Tibial artery (tissue), 4 donors: Measurements from ENCODE around the gene GLIS1.

Experiments used
- DNase-seq, 2 donors: peaks; one replicate each; pipeline ENCODE4 v3.0.0-alpha.2; 2019
- H3K27ac ChIP-seq, 2 donors: fragments of 200-600 bp; sonication (generic) in 1 of 2; 1 replicate in 1 of 2; 2 replicates in 1 of 2; pipeline ENCODE4 v1.5.1; 2018 to 2019; ENCODE audit warnings: mild to moderate bottlenecking in 1 of 2
- H3K27me3 ChIP-seq, 2 donors: fragments of 200-600 bp; sonication (generic) in 1 of 2; one replicate each; pipeline versions ENCODE4 v1.5.1 to v1.6.0; 2016 to 2019
- H3K36me3 ChIP-seq, 3 donors: fragments of 200-600 bp; sonication (generic) in 2 of 3; one replicate each; pipeline ENCODE4 v1.5.1; 2016 to 2019; ENCODE audit warnings: mild to moderate bottlenecking in 2 of 3
- H3K4me1 ChIP-seq, 4 donors: fragments of 200-600 bp; sonication (generic) in 2 of 4; 1 replicate in 3 of 4; 2 replicates in 1 of 4; pipeline ENCODE4 v1.5.1; 2016 to 2019
- H3K4me3 ChIP-seq, 2 donors: fragments of 200-600 bp; sonication (generic) in 1 of 2; 1 replicate in 1 of 2; 2 replicates in 1 of 2; pipeline ENCODE4 v1.5.1; 2018 to 2019; ENCODE audit warnings: mild to moderate bottlenecking in 2 of 2
- H3K9me3 ChIP-seq, 3 donors: fragments of 200-600 bp; sonication (generic) in 1 of 3; one replicate each; pipeline ENCODE4 v1.5.1; 2016 to 2019
- CTCF ChIP-seq, 2 experiments: fragments of 200-600 bp in 1 of 2; fragments of 450-650 bp in 1 of 2; IDR thresholded peaks; one replicate each; pipeline ENCODE4 v1.5.1; 2017 to 2019; ENCODE audit warnings: antibody characterized with exemption in 2 of 2, mild to moderate bottlenecking in 1 of 2, moderate library complexity in 1 of 2
- intact Hi-C: fragments of 100-400 bp; cut with DNase I; formaldehyde crosslinking; loops from one replicate; pipeline ENCODE4 v1.15.0; 2023; ENCODE audit warnings: low total_unique reads

The GLIS1 gene

GRCh38 chr1:53733447-53733931 lies 5.5 kb downstream of the GLIS1 start:
- no peaks in the 10 kb centered on the region for H3K9me3 ChIP-seq
- no peak overlapping the region for H3K4me3 ChIP-seq
- H3K36me3 ChIP-seq, result no peaks in the 10 kb centered on the region
- intact Hi-C loops, result no loop called here
- TF ChIP-seq CTCF (IDR thresholded peaks at IDR 0.05), result no peak
- peaks cover 4 to 11% (median 10%) of the 10 kb centered on the region in 4 donors for H3K4me1 ChIP-seq
- H3K27ac ChIP-seq, result no peak overlapping the region
- no peak for DNase-seq
- H3K27me3 ChIP-seq, result peaks cover 0 to 47% of the 10 kb centered on the region in 2 donors

GRCh38 chr1:53732912-53733317 lies 6.0 kb downstream of the GLIS1 start:
- Histone ChIP-seq H3K9me3 (no peaks in the 10 kb centered on the region), H3K4me3 (no peak overlapping the region), H3K4me1 (peaks cover 3 to 5% (median 4%) of the 10 kb centered on the region in 4 donors), H3K36me3 (no peaks in the 10 kb centered on the region), H3K27me3 (peaks cover 0 to 41% of the 10 kb centered on the region in 2 donors), H3K27ac (no peak overlapping the region)
- intact Hi-C loops, result no loop called here
- TF ChIP-seq CTCF (IDR thresholded peaks at IDR 0.05), result no peak
- no peak for DNase-seq

- H3K36me3 ChIP-seq, result no peaks in the 10 kb centered on the region
- H3K27me3 ChIP-seq, result peaks cover 0 to 37% of the 10 kb centered on the region in 2 donors
- no peak for DNase-seq
These were observed 6.6 kb downstream of the GLIS1 start for GRCh38 chr1:53732409-53732808.

GRCh38 chr1:53731779-53732305 lies 7.1 kb downstream of the GLIS1 start:
- intact Hi-C loops, result no loop called here
- no peaks in the 10 kb centered on the region for H3K9me3 ChIP-seq
- no peak overlapping the region for H3K27ac ChIP-seq
- peaks cover 0 to 33% of the 10 kb centered on the region in 2 donors for H3K27me3 ChIP-seq
- no peaks in the 10 kb centered on the region for H3K36me3 ChIP-seq
- no peak for TF ChIP-seq CTCF (IDR thresholded peaks at IDR 0.05)
- H3K4me3 ChIP-seq, result no peak overlapping the region
- no peaks in the 10 kb centered on the region for H3K4me1 ChIP-seq
- DNase-seq, result no peak

More at GRCh38 chr1:53732409-53732808, 6.6 kb downstream of the GLIS1 start:
- Histone ChIP-seq H3K27ac (no peak overlapping the region), H3K4me1 (peaks cover 0 to under 1% (median 0%) of the 10 kb centered on the region in 4 donors), H3K4me3 (no peak overlapping the region), H3K9me3 (no peaks in the 10 kb centered on the region)
- no peak for TF ChIP-seq CTCF (IDR thresholded peaks at IDR 0.05)
- intact Hi-C loops, result no loop called here

GRCh38 chr1:53731043-53731600 lies 7.8 kb downstream of the GLIS1 start:
- H3K27ac ChIP-seq, result no peak overlapping the region
- H3K27me3 ChIP-seq, result peaks cover 0 to 33% of the 10 kb centered on the region in 2 donors

More at GRCh38 chr1:53731043-53731600, 7.8 kb downstream of the GLIS1 start:
- TF ChIP-seq CTCF (IDR thresholded peaks at IDR 0.05), result no peak
- no peak for DNase-seq
- Histone ChIP-seq H3K9me3 (no peaks in the 10 kb centered on the region), H3K36me3 (no peaks in the 10 kb centered on the region), H3K4me1 (no peaks in the 10 kb centered on the region), H3K4me3 (no peak overlapping the region)
- intact Hi-C loops, result no loop called here
